HepG2 (cell line): Measurements from ENCODE around the gene RABGAP1. TPM values are rescaled to one million over a fixed set of nuclear protein-coding genes. Genes with fewer than 3 reads are reported as not detected.

Experiments used
- ATAC-seq: fragments of 200-7000 bp; cut with Tn5 transposase; 3 replicates; pipeline ENCODE4 v1.9.1; 2020; ENCODE audit warnings: mild to moderate bottlenecking, moderate library complexity
- BruUV-seq: library from RNA; stranded (reverse); fragments of 400-500 nt; replicated peaks from 2 replicates; lab custom pipeline; 2021; lab: Mats Ljungman, UMichigan
- CTCF ChIA-PET: fragments of 300-600 bp; formaldehyde crosslinking; extraction: SDS; loops from one replicate; lab custom pipeline; 2021; ENCODE audit warnings: low total read pairs, inconsistent platforms, low intra/inter-chr PET ratio; lab: Yijun Ruan, JAX
- POLR2A ChIA-PET: fragments of 350-600 bp; sonication (Branson Sonifier 250); formaldehyde crosslinking; loops from one replicate; lab custom pipeline; 2020; ENCODE audit warnings: antibody characterized with exemption, inconsistent platforms; lab: Yijun Ruan, JAX
- DNase-seq: peaks from one replicate; pipeline ENCODE4 v3.0.0-alpha.2; 2015; ENCODE audit warnings: low spot score
- FAIRE-seq: peaks from 3 replicates; lab custom pipeline; 2011; peaks lifted over from hg19 to GRCh38; lab: Jason Lieb, UNC
- H2AFZ ChIP-seq: one replicate; pipeline ENCODE4 v1.6.1; 2011; ENCODE audit warnings: low read length, inconsistent platforms
- H3K27ac ChIP-seq: fragments of 300-600 bp; 3 replicates; pipeline ENCODE4 v1.8.0; 2011; ENCODE audit warnings: mixed run types, mild to moderate bottlenecking, mixed read lengths, low read length, inconsistent platforms; ENCODE audit not compliant: insufficient read depth; ENCODE audit errors: extremely low read length
- H3K27me3 ChIP-seq, 2 experiments: fragments of 200-600 bp in 1 of 2; 2 replicates in 1 of 2; 3 replicates in 1 of 2; pipeline versions ENCODE4 v1.6.0 to v1.8.0; 2011; ENCODE audit warnings: low read length in 2 of 2, mild to moderate bottlenecking in 2 of 2, moderate library complexity in 2 of 2, inconsistent platforms in 1 of 2; ENCODE audit not compliant: insufficient read depth in 2 of 2, control insufficient read depth in 1 of 2
- H3K36me3 ChIP-seq, 2 experiments: fragments of 200-600 bp in 1 of 2; replicated peaks in 1 of 2; 2 replicates in 1 of 2; 3 replicates in 1 of 2; pipeline versions ENCODE4 v1.5.1 to v1.8.0; 2011; ENCODE audit warnings: low read length in 2 of 2, inconsistent platforms in 1 of 2; ENCODE audit not compliant: insufficient read depth in 2 of 2, control insufficient read depth in 1 of 2
- H3K4me1 ChIP-seq: 2 replicates; pipeline ENCODE4 v1.5.1; 2012; ENCODE audit warnings: low read length, inconsistent platforms; ENCODE audit not compliant: insufficient read depth
- H3K4me2 ChIP-seq: 2 replicates; pipeline ENCODE4 v1.6.0; 2011; ENCODE audit warnings: low read depth, low read length, inconsistent platforms
- H3K4me3 ChIP-seq, 3 experiments: fragments of 200-600 bp in 1 of 3; sonication (generic), shearing (Covaris generic) in 1 of 3; replicated peaks in 1 of 3; 2 replicates each; pipeline ENCODE4 v1.5.1; 2011 to 2016; ENCODE audit warnings: low read length in 3 of 3, inconsistent platforms in 2 of 3, low read depth in 2 of 3, mild to moderate bottlenecking in 2 of 3, control low read depth in 1 of 3, mixed read lengths in 1 of 3; ENCODE audit not compliant: insufficient read depth in 1 of 3
- H3K79me2 ChIP-seq: one replicate; pipeline ENCODE4 v1.6.1; 2011; ENCODE audit warnings: low read length, inconsistent platforms; ENCODE audit not compliant: insufficient read depth
- H3K9ac ChIP-seq: 2 replicates; pipeline ENCODE4 v1.6.0; 2011; ENCODE audit warnings: mild to moderate bottlenecking, low read depth, low read length, inconsistent platforms; ENCODE audit not compliant: insufficient read depth
- H3K9me3 ChIP-seq: 2 replicates; pipeline ENCODE4 v1.5.1; 2012; ENCODE audit warnings: mild to moderate bottlenecking, low read length
- H4K20me1 ChIP-seq: 2 replicates; pipeline ENCODE4 v1.6.0; 2011; ENCODE audit warnings: inconsistent platforms, mild to moderate bottlenecking, low read length, moderate library complexity; ENCODE audit not compliant: insufficient read depth
- ATAD3A ChIP-seq: sonication (generic); formaldehyde crosslinking; IDR thresholded peaks from 2 replicates; pipeline ENCODE4 v1.4.0; 2020; ENCODE audit warnings: missing genetic modification reagents
- BRCA1 ChIP-seq: sonication (generic); formaldehyde crosslinking; IDR thresholded peaks from 2 replicates; pipeline ENCODE4 v1.4.0; 2020; ENCODE audit warnings: missing genetic modification reagents
- HMG20A ChIP-seq: IDR thresholded peaks from 2 replicates; pipeline ENCODE4 v1.6.1; 2016; ENCODE audit warnings: borderline replicate concordance
- MED13 ChIP-seq: sonication (generic); formaldehyde crosslinking; IDR thresholded peaks from 2 replicates; pipeline ENCODE4 v1.5.0; 2020; ENCODE audit warnings: missing genetic modification reagents
- STAG1 ChIP-seq: sonication (generic); formaldehyde crosslinking; IDR thresholded peaks from 2 replicates; pipeline ENCODE4 v1.4.0; 2020; ENCODE audit warnings: missing genetic modification reagents
- THAP11 ChIP-seq: IDR thresholded peaks from 2 replicates; pipeline ENCODE4 v1.6.1; 2016; ENCODE audit warnings: missing biosample characterization, missing genetic modification reagents
- ZNF17 ChIP-seq: sonication (generic); formaldehyde crosslinking; IDR thresholded peaks from 2 replicates; pipeline ENCODE4 v1.5.0; 2020; ENCODE audit warnings: mild to moderate bottlenecking, missing genetic modification reagents
- ZNF616 ChIP-seq: sonication (generic); formaldehyde crosslinking; IDR thresholded peaks from 2 replicates; pipeline ENCODE4 v1.5.0; 2020; ENCODE audit warnings: low read depth, mild to moderate bottlenecking, missing genetic modification reagents
- in situ Hi-C: cut with HindIII; loops from 2 replicates; pipeline ENCODE4 v1.10.0; 2017; ENCODE audit warnings: low pct_unique_long_range_greater_than_20kb; ENCODE audit not compliant: extremely low pct_ligation_motif_present
- intact Hi-C: fragments of 100-400 bp; cut with micrococcal nuclease; formaldehyde crosslinking; loops from one replicate; pipeline ENCODE4 v1.10.0; 2022; ENCODE audit not compliant: unreplicated experiment
- polyA plus RNA-seq, 8 experiments: library from polyadenylated mRNA; depleted of rRNA in 3 of 8; stranded (reverse) in 7 of 8; unstranded in 1 of 8; fragments of >200 nt; fragmentation: Illumina TruSeq in 4 of 8; extraction: Trizol in 4 of 8; gene quantifications; 2 replicates each; pipeline versions ENCODE4 v1.2.1 to v1.2.3, GENCODE V29; 2011 to 2016; ENCODE audit warnings: low read depth in 4 of 8, missing spikeins in 1 of 8, mixed read lengths in 1 of 8; ENCODE audit not compliant: insufficient read depth in 1 of 8
- total RNA-seq, 5 experiments: library from RNA; depleted of rRNA; stranded (reverse); fragments of >200 nt; fragmentation: Illumina TruSeq; extraction: Trizol; gene quantifications; 2 replicates each; pipeline ENCODE4 v1.2.3, GENCODE V29; 2016; ENCODE audit warnings: low read depth in 1 of 5
- TF ChIP-seq, protein P1 (sequence below): sonication (generic); formaldehyde crosslinking; conservative IDR thresholded peaks from 2 replicates; pipeline ENCODE4 v1.5.0; 2020; ENCODE audit warnings: missing genetic modification reagents
- TF ChIP-seq, protein P2 (sequence below): IDR thresholded peaks from 2 replicates; pipeline ENCODE4 v1.6.1; 2016; ENCODE audit warnings: low read depth, control low read depth
- TF ChIP-seq, protein P3 (sequence below): sonication (generic); formaldehyde crosslinking; IDR thresholded peaks from 2 replicates; pipeline ENCODE4 v1.5.1; 2020; ENCODE audit warnings: mild to moderate bottlenecking, moderate library complexity, missing genetic modification reagents
- TF ChIP-seq, protein P4 (sequence below): IDR thresholded peaks from 2 replicates; pipeline ENCODE4 v1.6.1; 2016; ENCODE audit warnings: missing compliant biosample characterization, missing genetic modification reagents, borderline replicate concordance

The RABGAP1 gene
- total and polyA plus RNA-seq, 2 of the 13 experiments (the other 11 are each of a cell fraction or from before 2014, with no cell fraction given), result 19.1 to 19.3 TPM

DNA sequence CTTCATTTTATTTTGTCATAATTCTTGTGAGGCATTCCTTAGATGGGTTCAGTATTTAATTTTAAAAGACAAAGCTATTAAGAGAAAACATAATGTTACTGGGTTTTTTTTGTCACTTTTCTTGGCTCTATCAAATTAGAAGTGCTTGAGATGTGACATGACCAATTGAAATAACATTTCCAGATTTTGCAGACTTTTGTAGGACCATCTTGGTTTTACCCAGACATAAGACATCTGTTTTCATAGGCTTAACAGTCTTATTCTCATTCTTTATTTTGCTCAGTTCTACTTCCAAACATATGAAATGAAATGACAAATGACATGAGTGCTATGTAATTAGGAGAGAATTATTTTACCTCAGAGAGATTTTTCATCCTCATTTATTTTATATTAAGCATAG is 112.2 kb downstream of the RABGAP1 start:
- ChIA-PET POLR2A (no interaction called here), CTCF (no interaction called here)
- no peak for ATAC-seq

More for the DNA sequence above, 112.2 kb downstream of the RABGAP1 start:
- no peaks in the 10 kb centered on the region for H3K79me2 ChIP-seq
- no peaks in the 10 kb centered on the region for H4K20me1 ChIP-seq
- H2AFZ ChIP-seq, result no peak overlapping the region
- H3K4me2 ChIP-seq, result no peak overlapping the region
- DNase-seq (no peak), FAIRE-seq (no peak)
- in situ Hi-C loops (no loop called here), intact Hi-C loops (no loop called here)
- H3K9ac ChIP-seq, result no peak overlapping the region
- BruUV-seq, result no TSS peak
- peaks cover 13% of the 10 kb centered on the region for H3K4me1 ChIP-seq
- peaks cover 1 to 3% of the 10 kb centered on the region in 2 experiments; a peak in 2 of 5 replicates for H3K36me3 ChIP-seq
- no peak overlapping the region for H3K27ac ChIP-seq
- TF ChIP-seq, protein P1, sequence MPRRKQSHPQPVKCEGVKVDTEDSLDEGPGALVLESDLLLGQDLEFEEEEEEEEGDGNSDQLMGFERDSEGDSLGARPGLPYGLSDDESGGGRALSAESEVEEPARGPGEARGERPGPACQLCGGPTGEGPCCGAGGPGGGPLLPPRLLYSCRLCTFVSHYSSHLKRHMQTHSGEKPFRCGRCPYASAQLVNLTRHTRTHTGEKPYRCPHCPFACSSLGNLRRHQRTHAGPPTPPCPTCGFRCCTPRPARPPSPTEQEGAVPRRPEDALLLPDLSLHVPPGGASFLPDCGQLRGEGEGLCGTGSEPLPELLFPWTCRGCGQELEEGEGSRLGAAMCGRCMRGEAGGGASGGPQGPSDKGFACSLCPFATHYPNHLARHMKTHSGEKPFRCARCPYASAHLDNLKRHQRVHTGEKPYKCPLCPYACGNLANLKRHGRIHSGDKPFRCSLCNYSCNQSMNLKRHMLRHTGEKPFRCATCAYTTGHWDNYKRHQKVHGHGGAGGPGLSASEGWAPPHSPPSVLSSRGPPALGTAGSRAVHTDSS (CRISPR knock-in tag), result no peak
- TF ChIP-seq, protein P2, sequence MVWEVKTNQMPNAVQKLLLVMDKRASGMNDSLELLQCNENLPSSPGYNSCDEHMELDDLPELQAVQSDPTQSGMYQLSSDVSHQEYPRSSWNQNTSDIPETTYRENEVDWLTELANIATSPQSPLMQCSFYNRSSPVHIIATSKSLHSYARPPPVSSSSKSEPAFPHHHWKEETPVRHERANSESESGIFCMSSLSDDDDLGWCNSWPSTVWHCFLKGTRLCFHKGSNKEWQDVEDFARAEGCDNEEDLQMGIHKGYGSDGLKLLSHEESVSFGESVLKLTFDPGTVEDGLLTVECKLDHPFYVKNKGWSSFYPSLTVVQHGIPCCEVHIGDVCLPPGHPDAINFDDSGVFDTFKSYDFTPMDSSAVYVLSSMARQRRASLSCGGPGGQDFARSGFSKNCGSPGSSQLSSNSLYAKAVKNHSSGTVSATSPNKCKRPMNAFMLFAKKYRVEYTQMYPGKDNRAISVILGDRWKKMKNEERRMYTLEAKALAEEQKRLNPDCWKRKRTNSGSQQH (CRISPR knock-in tag), result no peak
- TF ChIP-seq, protein P3, sequence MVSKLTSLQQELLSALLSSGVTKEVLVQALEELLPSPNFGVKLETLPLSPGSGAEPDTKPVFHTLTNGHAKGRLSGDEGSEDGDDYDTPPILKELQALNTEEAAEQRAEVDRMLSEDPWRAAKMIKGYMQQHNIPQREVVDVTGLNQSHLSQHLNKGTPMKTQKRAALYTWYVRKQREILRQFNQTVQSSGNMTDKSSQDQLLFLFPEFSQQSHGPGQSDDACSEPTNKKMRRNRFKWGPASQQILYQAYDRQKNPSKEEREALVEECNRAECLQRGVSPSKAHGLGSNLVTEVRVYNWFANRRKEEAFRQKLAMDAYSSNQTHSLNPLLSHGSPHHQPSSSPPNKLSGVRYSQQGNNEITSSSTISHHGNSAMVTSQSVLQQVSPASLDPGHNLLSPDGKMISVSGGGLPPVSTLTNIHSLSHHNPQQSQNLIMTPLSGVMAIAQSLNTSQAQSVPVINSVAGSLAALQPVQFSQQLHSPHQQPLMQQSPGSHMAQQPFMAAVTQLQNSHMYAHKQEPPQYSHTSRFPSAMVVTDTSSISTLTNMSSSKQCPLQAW (CRISPR knock-in tag), result no peak
- no peak for TF ChIP-seq BRCA1
- TF ChIP-seq ATAD3A, result no peak
- no peak for TF ChIP-seq HMG20A (CRISPR knock-in tag)
- no peak for TF ChIP-seq MED13 (CRISPR knock-in tag)
- no peak for TF ChIP-seq STAG1 (CRISPR knock-in tag)
- TF ChIP-seq THAP11 (CRISPR knock-in tag), result no peak
- TF ChIP-seq, protein P4, sequence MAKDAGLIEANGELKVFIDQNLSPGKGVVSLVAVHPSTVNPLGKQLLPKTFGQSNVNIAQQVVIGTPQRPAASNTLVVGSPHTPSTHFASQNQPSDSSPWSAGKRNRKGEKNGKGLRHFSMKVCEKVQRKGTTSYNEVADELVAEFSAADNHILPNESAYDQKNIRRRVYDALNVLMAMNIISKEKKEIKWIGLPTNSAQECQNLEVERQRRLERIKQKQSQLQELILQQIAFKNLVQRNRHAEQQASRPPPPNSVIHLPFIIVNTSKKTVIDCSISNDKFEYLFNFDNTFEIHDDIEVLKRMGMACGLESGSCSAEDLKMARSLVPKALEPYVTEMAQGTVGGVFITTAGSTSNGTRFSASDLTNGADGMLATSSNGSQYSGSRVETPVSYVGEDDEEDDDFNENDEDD, result no peak
- no peak for TF ChIP-seq ZNF17 (CRISPR knock-in tag)
- TF ChIP-seq ZNF616 (CRISPR knock-in tag), result no peak
- no peak overlapping the region for H3K4me3 ChIP-seq
- no peaks in the 10 kb centered on the region for H3K9me3 ChIP-seq
- H3K27me3 ChIP-seq, result no peaks in the 10 kb centered on the region
